SK-N-SH (cell line): ENCODE measurements around the gene CAPN5. TPM values are rescaled to one million over a fixed set of nuclear protein-coding genes. Genes with fewer than 3 reads are reported as not detected.

Experiments
- CTCF ChIA-PET: fragments of 300-600, 350-600 bp; formaldehyde crosslinking; extraction: SDS; loops from one replicate; lab custom pipeline; 2021; lab: Yijun Ruan, JAX
- POLR2A ChIA-PET: fragments of 350-600 bp; sonication (Branson Sonifier 250); formaldehyde crosslinking; extraction: SDS; loops from one replicate; lab custom pipeline; 2020; ENCODE audit warnings: antibody characterized with exemption, inconsistent platforms; lab: Yijun Ruan, JAX
- DNase-seq: peaks from one replicate; pipeline ENCODE4 v3.0.0; 2012
- H2AFZ ChIP-seq: fragments of 200-600 bp; sonication (generic); 2 replicates; pipeline ENCODE4 v1.8.1; 2016; ENCODE audit warnings: antibody characterized with exemption, mild to moderate bottlenecking, low read depth
- H3F3A ChIP-seq: fragments of 200-600 bp; sonication (generic); replicated peaks from 2 replicates; pipeline ENCODE3; 2016; ENCODE audit warnings: antibody characterized with exemption, mild to moderate bottlenecking; ENCODE audit not compliant: insufficient read depth
- H3K27ac ChIP-seq, 2 experiments: fragments of 200-500 bp in 1 of 2; fragments of 200-600 bp in 1 of 2; sonication (Bioruptor generic) in 1 of 2; sonication (generic), shearing (Covaris generic) in 1 of 2; 2 replicates each; pipeline versions ENCODE4 v1.5.1 to v1.6.1; 2014 to 2016; ENCODE audit warnings: low read depth in 2 of 2, inconsistent platforms in 1 of 2, low read length in 1 of 2, mild to moderate bottlenecking in 1 of 2, mixed read lengths in 1 of 2
- H3K27me3 ChIP-seq: fragments of 200-600 bp; sonication (generic), shearing (Covaris generic); 2 replicates; pipeline ENCODE4 v1.6.1; 2016; ENCODE audit warnings: mixed run types; ENCODE audit not compliant: insufficient read depth
- H3K36me3 ChIP-seq, 2 experiments: fragments of 200-500 bp in 1 of 2; fragments of 200-600 bp in 1 of 2; sonication (Bioruptor generic) in 1 of 2; sonication (generic) in 1 of 2; replicated peaks in 1 of 2; 2 replicates each; pipeline versions ENCODE3 to v1.5.1; 2014 to 2016; ENCODE audit warnings: low read length in 1 of 2, mild to moderate bottlenecking in 1 of 2; ENCODE audit not compliant: insufficient read depth in 2 of 2, control insufficient read depth in 1 of 2
- H3K4me1 ChIP-seq, 2 experiments: fragments of 200-500 bp in 1 of 2; fragments of 200-600 bp in 1 of 2; sonication (Bioruptor generic) in 1 of 2; sonication (generic), shearing (Covaris generic) in 1 of 2; 2 replicates each; pipeline versions ENCODE4 v1.5.1 to v1.6.1; 2014 to 2016; ENCODE audit warnings: low read depth in 1 of 2, low read length in 1 of 2, mixed run types in 1 of 2; ENCODE audit not compliant: insufficient read depth in 2 of 2, control insufficient read depth in 1 of 2
- H3K4me2 ChIP-seq: fragments of 200-600 bp; sonication (generic), shearing (Covaris generic); 2 replicates; pipeline ENCODE4 v1.6.1; 2017; ENCODE audit warnings: mixed run types
- H3K4me3 ChIP-seq, 2 experiments: fragments of 200-500 bp in 1 of 2; fragments of 200-600 bp in 1 of 2; sonication (Bioruptor generic) in 1 of 2; sonication (generic), shearing (Covaris generic) in 1 of 2; 2 replicates each; pipeline versions ENCODE4 v1.5.1 to v1.8.1; 2014 to 2016; ENCODE audit warnings: low read depth in 2 of 2, inconsistent platforms in 1 of 2, low read length in 1 of 2, mild to moderate bottlenecking in 1 of 2, mixed read lengths in 1 of 2, moderate library complexity in 1 of 2
- H3K79me2 ChIP-seq: fragments of 200-600 bp; sonication (generic); 2 replicates; pipeline ENCODE4 v1.8.1; 2017; ENCODE audit warnings: mild to moderate bottlenecking; ENCODE audit not compliant: insufficient read depth
- H3K9ac ChIP-seq: fragments of 200-600 bp; sonication (generic); 2 replicates; pipeline ENCODE4 v1.6.1; 2017; ENCODE audit warnings: mixed run types
- H3K9me2 ChIP-seq: fragments of 200-600 bp; sonication (generic); 2 replicates; pipeline ENCODE4 v1.6.1; 2017; ENCODE audit warnings: mixed run types
- H3K9me3 ChIP-seq: fragments of 200-600 bp; sonication (generic); 2 replicates; pipeline ENCODE4 v1.6.1; 2017; ENCODE audit warnings: mixed run types, mild to moderate bottlenecking, moderate library complexity
- H4K20me1 ChIP-seq: fragments of 200-600 bp; sonication (generic); 2 replicates; pipeline ENCODE4 v1.6.1; 2017; ENCODE audit warnings: mild to moderate bottlenecking, mixed run types; ENCODE audit not compliant: insufficient read depth
- EP300 ChIP-seq, 2 experiments: IDR thresholded peaks; 2 replicates each; pipeline versions ENCODE4 v1.4.0 to v1.6.1; 2012; ENCODE audit warnings: borderline replicate concordance in 1 of 2, low read depth in 1 of 2, low read length in 1 of 2
- FOSL2 ChIP-seq: IDR thresholded peaks from 2 replicates; pipeline ENCODE4 v1.4.0; 2012; ENCODE audit warnings: low read depth, mild to moderate bottlenecking, moderate library complexity, borderline replicate concordance
- GABPA ChIP-seq: IDR thresholded peaks from 2 replicates; pipeline ENCODE4 v1.4.0; 2012; ENCODE audit warnings: low read depth, mild to moderate bottlenecking
- JUND ChIP-seq: IDR thresholded peaks from 2 replicates; pipeline ENCODE4 v1.4.0; 2012
- MEF2A ChIP-seq: IDR thresholded peaks from 2 replicates; pipeline ENCODE4 v1.4.0; 2012; ENCODE audit warnings: low read depth, borderline replicate concordance
- RCOR1 ChIP-seq: fragments of 150-350 bp; IDR thresholded peaks from 2 replicates; pipeline ENCODE4 v1.6.1; 2017; ENCODE audit warnings: antibody characterized with exemption, low read length
- RFX5 ChIP-seq: IDR thresholded peaks from 2 replicates; pipeline ENCODE4 v1.6.1; 2012; ENCODE audit warnings: mild to moderate bottlenecking, improper control_type of control experiment, low read length
- RXRA ChIP-seq: IDR thresholded peaks from 2 replicates; pipeline ENCODE4 v1.4.0; 2012; ENCODE audit warnings: low read depth, mild to moderate bottlenecking, borderline replicate concordance
- SIN3A ChIP-seq: IDR thresholded peaks from 2 replicates; pipeline ENCODE4 v1.6.1; 2012; ENCODE audit warnings: low read depth, mild to moderate bottlenecking, low read length, moderate library complexity, borderline replicate concordance
- TEAD4 ChIP-seq: IDR thresholded peaks from 2 replicates; pipeline ENCODE4 v1.4.0; 2012; ENCODE audit warnings: mild to moderate bottlenecking, borderline replicate concordance; ENCODE audit not compliant: insufficient read depth
- WGBS: methylation state at CpG from one replicate; pipeline ENCODE4 v1.1.6; 2017; ENCODE audit warnings: low lambda C conversion rate; 5-methylcytosine and 5-hydroxymethylcytosine counted together
- polyA plus RNA-seq, 3 experiments: library from polyadenylated mRNA; depleted of rRNA; stranded (reverse); fragments of >200 nt; gene quantifications; 2 replicates each; pipeline ENCODE4 v1.2.3, GENCODE V29; 2012
- TF ChIP-seq, protein P1 (sequence below): fragments of 150-350 bp; IDR thresholded peaks from 2 replicates; pipeline ENCODE4 v1.6.1; 2017; ENCODE audit warnings: antibody characterized with exemption, low read length, low read depth, borderline replicate concordance
- TF ChIP-seq, protein P2 (sequence below): IDR thresholded peaks from 2 replicates; pipeline ENCODE4 v1.4.0; 2012; ENCODE audit warnings: low read depth, borderline replicate concordance
- TF ChIP-seq, protein P3 (sequence below): IDR thresholded peaks from 2 replicates; pipeline ENCODE4 v1.4.0; 2012; ENCODE audit warnings: low read depth
- TF ChIP-seq, protein P4 (sequence below): IDR thresholded peaks from 2 replicates; pipeline ENCODE4 v1.4.0; 2012; ENCODE audit warnings: low read depth, borderline replicate concordance

Gene CAPN5
- polyA plus RNA-seq, 1 of the 3 experiments (the other 2 are of a cell fraction): 33.1 TPM

DNA sequence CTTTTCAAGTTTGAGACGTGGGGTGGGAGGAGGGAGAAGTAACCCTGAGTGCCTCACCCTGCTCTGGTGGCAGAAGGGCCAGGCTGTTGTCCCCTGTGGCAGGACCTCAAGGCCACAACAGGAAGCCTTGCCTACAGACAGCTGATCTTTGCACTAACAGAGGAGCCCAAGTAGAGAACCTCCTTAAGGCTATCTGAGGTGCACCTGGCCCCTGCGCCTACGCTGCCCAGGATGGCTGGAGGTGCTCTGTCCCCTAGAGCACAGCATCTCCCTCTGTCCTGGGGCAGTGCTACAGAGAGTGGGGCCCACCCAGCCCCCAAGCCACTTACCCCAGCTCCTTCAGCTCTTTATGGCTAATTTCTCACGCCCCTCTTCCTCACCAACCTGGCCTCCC, 88.3 kb downstream of the CAPN5 start:
- 100% methylated on average over 1 of the region's 4 CpGs for WGBS
- DNase-seq: no peak
- ChIA-PET POLR2A (no interaction called here), CTCF (interaction anchor here (1.2 to 2.5 kb wide), 6 partner anchors 27 to 393 kb away, joined by 3 to 15 read pairs (median 5); partner anchors contain the start of gene MYO7A)
- H3K36me3 ChIP-seq: no peaks in the 10 kb centered on the region
- H3K4me1 ChIP-seq: peaks cover 0 to 13% of the 10 kb centered on the region in 2 experiments; a peak in 1 of 4 replicates
- H3K27me3 ChIP-seq: no peaks in the 10 kb centered on the region
- H3K9me2 ChIP-seq: no peaks in the 10 kb centered on the region
- no peaks in the 10 kb centered on the region for H3K9me3 ChIP-seq
- no peak overlapping the region for H2AFZ ChIP-seq
- H4K20me1 ChIP-seq: no peaks in the 10 kb centered on the region
- H3K27ac ChIP-seq: no peak overlapping the region
- H3K4me3 ChIP-seq: no peak overlapping the region
- TF ChIP-seq TEAD4 (no peak), RXRA (no peak), RFX5 (no peak), GABPA (no peak), EP300 (IDR thresholded peaks at IDR 0.05; ENCODE audit: borderline replicate concordance in 1 of 2, low read depth in 1 of 2, low read length in 1 of 2) (no peak), RCOR1 (no peak), JUND (no peak), MEF2A (no peak), FOSL2 (no peak), SIN3A (no peak)
- TF ChIP-seq, protein P1, sequence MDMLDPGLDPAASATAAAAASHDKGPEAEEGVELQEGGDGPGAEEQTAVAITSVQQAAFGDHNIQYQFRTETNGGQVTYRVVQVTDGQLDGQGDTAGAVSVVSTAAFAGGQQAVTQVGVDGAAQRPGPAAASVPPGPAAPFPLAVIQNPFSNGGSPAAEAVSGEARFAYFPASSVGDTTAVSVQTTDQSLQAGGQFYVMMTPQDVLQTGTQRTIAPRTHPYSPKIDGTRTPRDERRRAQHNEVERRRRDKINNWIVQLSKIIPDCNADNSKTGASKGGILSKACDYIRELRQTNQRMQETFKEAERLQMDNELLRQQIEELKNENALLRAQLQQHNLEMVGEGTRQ: no peak
- TF ChIP-seq, protein P2, sequence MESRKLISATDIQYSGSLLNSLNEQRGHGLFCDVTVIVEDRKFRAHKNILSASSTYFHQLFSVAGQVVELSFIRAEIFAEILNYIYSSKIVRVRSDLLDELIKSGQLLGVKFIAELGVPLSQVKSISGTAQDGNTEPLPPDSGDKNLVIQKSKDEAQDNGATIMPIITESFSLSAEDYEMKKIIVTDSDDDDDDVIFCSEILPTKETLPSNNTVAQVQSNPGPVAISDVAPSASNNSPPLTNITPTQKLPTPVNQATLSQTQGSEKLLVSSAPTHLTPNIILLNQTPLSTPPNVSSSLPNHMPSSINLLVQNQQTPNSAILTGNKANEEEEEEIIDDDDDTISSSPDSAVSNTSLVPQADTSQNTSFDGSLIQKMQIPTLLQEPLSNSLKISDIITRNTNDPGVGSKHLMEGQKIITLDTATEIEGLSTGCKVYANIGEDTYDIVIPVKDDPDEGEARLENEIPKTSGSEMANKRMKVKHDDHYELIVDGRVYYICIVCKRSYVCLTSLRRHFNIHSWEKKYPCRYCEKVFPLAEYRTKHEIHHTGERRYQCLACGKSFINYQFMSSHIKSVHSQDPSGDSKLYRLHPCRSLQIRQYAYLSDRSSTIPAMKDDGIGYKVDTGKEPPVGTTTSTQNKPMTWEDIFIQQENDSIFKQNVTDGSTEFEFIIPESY: no peak
- TF ChIP-seq, protein P3, sequence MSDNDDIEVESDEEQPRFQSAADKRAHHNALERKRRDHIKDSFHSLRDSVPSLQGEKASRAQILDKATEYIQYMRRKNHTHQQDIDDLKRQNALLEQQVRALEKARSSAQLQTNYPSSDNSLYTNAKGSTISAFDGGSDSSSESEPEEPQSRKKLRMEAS: no peak
- TF ChIP-seq, protein P4, sequence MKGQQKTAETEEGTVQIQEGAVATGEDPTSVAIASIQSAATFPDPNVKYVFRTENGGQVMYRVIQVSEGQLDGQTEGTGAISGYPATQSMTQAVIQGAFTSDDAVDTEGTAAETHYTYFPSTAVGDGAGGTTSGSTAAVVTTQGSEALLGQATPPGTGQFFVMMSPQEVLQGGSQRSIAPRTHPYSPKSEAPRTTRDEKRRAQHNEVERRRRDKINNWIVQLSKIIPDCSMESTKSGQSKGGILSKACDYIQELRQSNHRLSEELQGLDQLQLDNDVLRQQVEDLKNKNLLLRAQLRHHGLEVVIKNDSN: no peak
- H3K4me2 ChIP-seq: no peak overlapping the region
- no peaks in the 10 kb centered on the region for H3K79me2 ChIP-seq
- no peak overlapping the region for H3K9ac ChIP-seq
- H3F3A ChIP-seq: no peaks in the 10 kb centered on the region
